Embryonic facial prominence (tissue), 1 donor: Measurements from ENCODE around the gene NUCB1.
"Not testable (repeated sequence)": the region's sequence is repeated elsewhere in the genome, so short reads cannot be mapped to it uniquely, and the experiment has no call there.

Experiments
- DNase-seq: peaks from one replicate; pipeline ENCODE4 v3.0.0-alpha.2; 2016; ENCODE audit errors: extremely low spot score

NUCB1 gene

GRCh38 chr19:48899781-48900476 is at the start of gene NUCB1:
NUCB1 (plus strand) TSS chr19:48900312; CDS start chr19:48900797, 485 bp downstream.
- peak; percentile 97 for DNase-seq

- no peak for DNase-seq
Measured at GRCh38 chr19:48852292-48852691, 47.8 kb upstream of the NUCB1 start.

- no peak for DNase-seq
Measured at GRCh38 chr19:48853483-48853882, 46.6 kb upstream of the NUCB1 start.

- no peak for DNase-seq
Measured at GRCh38 chr19:48854103-48854502, 46.0 kb upstream of the NUCB1 start.

- DNase-seq, result no peak
Measured at GRCh38 chr19:48856921-48857320, 43.2 kb upstream of the NUCB1 start.

GRCh38 chr19:48858984-48859710 is 41.0 kb upstream of the NUCB1 start:
- no peak for DNase-seq

GRCh38 chr19:48859711-48860572 is 40.2 kb upstream of the NUCB1 start:
- no peak for DNase-seq

- no peak for DNase-seq
Measured at GRCh38 chr19:48861313-48861712, 38.8 kb upstream of the NUCB1 start.

GRCh38 chr19:48862827-48863226 is 37.3 kb upstream of the NUCB1 start:
- no peak for DNase-seq

GRCh38 chr19:48866692-48867091 is 33.4 kb upstream of the NUCB1 start:
- no peak for DNase-seq

- no peak for DNase-seq
Measured at GRCh38 chr19:48867123-48867745, 32.9 kb upstream of the NUCB1 start.

GRCh38 chr19:48867746-48868113 is 32.4 kb upstream of the NUCB1 start:
- DNase-seq, result no peak

GRCh38 chr19:48868114-48868886 is 31.8 kb upstream of the NUCB1 start, which contains the start of gene PLEKHA4:
PLEKHA4 (minus strand) TSS chr19:48868617; CDS start chr19:48867620, 997 bp downstream.
- DNase-seq, result no peak

GRCh38 chr19:48870048-48870447 is 30.1 kb upstream of the NUCB1 start:
- no peak for DNase-seq

GRCh38 chr19:48871471-48872181 is 28.5 kb upstream of the NUCB1 start:
- DNase-seq, result not testable (repeated sequence)

GRCh38 chr19:48872182-48872883 is 27.8 kb upstream of the NUCB1 start, which contains the start of gene PPP1R15A:
PPP1R15A (plus strand) TSS chr19:48872421; CDS start chr19:48873234, 813 bp downstream.
- DNase-seq, result peak; percentile 95

- peak; percentile 96 for DNase-seq
Measured at GRCh38 chr19:48872884-48873475, 27.1 kb upstream of the NUCB1 start.

- no peak for DNase-seq
Measured at GRCh38 chr19:48873476-48874302, 26.4 kb upstream of the NUCB1 start.
